ENCODE measurements around the gene COQ5.

DNA sequence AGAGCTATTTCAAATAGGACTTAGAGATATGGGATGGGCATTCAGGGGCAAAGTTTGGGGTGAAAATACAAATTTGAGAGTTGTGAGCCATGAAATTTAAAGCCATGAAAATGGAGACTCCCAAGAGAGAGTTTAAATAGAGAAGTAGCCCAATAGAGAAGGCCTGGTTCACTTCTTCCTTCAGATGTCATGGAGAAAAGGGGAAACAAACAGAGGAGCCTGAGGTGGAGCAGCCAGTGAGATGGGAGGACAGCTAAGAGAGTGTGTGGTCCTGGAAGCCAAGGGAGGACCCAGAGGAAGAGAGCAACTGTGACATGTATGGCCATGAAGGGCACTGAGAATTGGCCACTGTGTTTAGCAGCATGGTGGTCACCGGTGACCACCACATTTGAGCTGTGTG, 45.3 kb downstream of the COQ5 start:
- TF ChIP-seq POLR2AphosphoS5 (IDR thresholded peaks at IDR 0.05) (no peak), POLR2A (IDR thresholded peaks at IDR 0.05) (no peak)

All from suprapubic skin (tissue), 4 donors.